ENCODE data around the gene SGIP1. TPM values are rescaled to one million over a fixed set of nuclear protein-coding genes. Genes with fewer than 3 reads are reported as not detected.

Gene SGIP1
- total RNA-seq, 1 experiment from 2014 or later, result not detected

GRCh38 chr1:66575739-66576138 is 41.8 kb downstream of the SGIP1 start:
- no peak overlapping the region for H3K4me3 ChIP-seq (ENCODE audit: low read length)
- H3K36me3 ChIP-seq (ENCODE audit: low read depth, low read length), result no peaks in the 10 kb centered on the region
- H3K9me2 ChIP-seq (replicated peaks; ENCODE audit: low read length), result no peaks in the 10 kb centered on the region
- H4K20me1 ChIP-seq (ENCODE audit: low read length), result no peaks in the 10 kb centered on the region
- H3K27me3 ChIP-seq (ENCODE audit: low read length), result peaks cover 10% of the 10 kb centered on the region; the same call in 1 of the 2 replicates
- CTCF ChIA-PET, result no interaction called here
- no peaks in the 10 kb centered on the region for H3K79me2 ChIP-seq (ENCODE audit: low read length)
- no peak overlapping the region for H2AFZ ChIP-seq (ENCODE audit: low read length)
- peaks cover 16% of the 10 kb centered on the region for H3K4me1 ChIP-seq (ENCODE audit: insufficient read depth, low read length)
- DNase-seq (no peak), ATAC-seq (no peak)
- BruUV-seq (replicated peaks), result no TSS peak
- no peak overlapping the region for H3K27ac ChIP-seq (ENCODE audit: low read length)
- intact Hi-C loops (cut with micrococcal nuclease), result no loop called here
- no peak for TF ChIP-seq CTCF (conservative IDR thresholded peaks at IDR 0.05; ENCODE audit: low read depth, low read length)
- TF ChIP-seq EZH2phosphoT487 (IDR thresholded peaks at IDR 0.05; ENCODE audit: borderline replicate concordance, low read length), result no peak
- TF ChIP-seq EZH2 (IDR thresholded peaks at IDR 0.05; ENCODE audit: low read length, unreplicated experiment), result no peak
- H3K4me2 ChIP-seq (ENCODE audit: low read length), result no peak overlapping the region
- H3F3A ChIP-seq (ENCODE audit: low read length, unreplicated experiment), result no peaks in the 10 kb centered on the region
- H3K9ac ChIP-seq (ENCODE audit: low read length), result no peak overlapping the region
- POLR2A ChIA-PET (ENCODE audit: unreplicated experiment), result no interaction called here
- H3K9me3 ChIP-seq (ENCODE audit: low read length), result no peaks in the 10 kb centered on the region

GRCh38 chr1:66576645-66577044 is 42.7 kb downstream of the SGIP1 start:
- no peaks in the 10 kb centered on the region for H3K9me2 ChIP-seq (replicated peaks; ENCODE audit: low read length)
- H3K9ac ChIP-seq (ENCODE audit: low read length), result no peak overlapping the region
- H3K4me2 ChIP-seq (ENCODE audit: low read length), result no peak overlapping the region
- intact Hi-C loops (cut with micrococcal nuclease), result no loop called here
- H3F3A ChIP-seq (ENCODE audit: low read length, unreplicated experiment), result no peaks in the 10 kb centered on the region
- BruUV-seq (replicated peaks), result no TSS peak
- ATAC-seq, result no peak
- H3K4me1 ChIP-seq (ENCODE audit: insufficient read depth, low read length), result peaks cover 7% of the 10 kb centered on the region
- no peak overlapping the region for H3K4me3 ChIP-seq (ENCODE audit: low read length)
- no peak for TF ChIP-seq EZH2 (IDR thresholded peaks at IDR 0.05; ENCODE audit: low read length, unreplicated experiment)
- no peak for TF ChIP-seq EZH2phosphoT487 (IDR thresholded peaks at IDR 0.05; ENCODE audit: borderline replicate concordance, low read length)
- TF ChIP-seq CTCF (conservative IDR thresholded peaks at IDR 0.05; ENCODE audit: low read depth, low read length), result no peak
- no peaks in the 10 kb centered on the region for H3K36me3 ChIP-seq (ENCODE audit: low read depth, low read length)
- CTCF ChIA-PET, result no interaction called here
- H4K20me1 ChIP-seq (ENCODE audit: low read length), result no peaks in the 10 kb centered on the region
- DNase-seq, result no peak
- POLR2A ChIA-PET (ENCODE audit: unreplicated experiment), result no interaction called here
- no peaks in the 10 kb centered on the region for H3K9me3 ChIP-seq (ENCODE audit: low read length)
- H3K79me2 ChIP-seq (ENCODE audit: low read length), result no peaks in the 10 kb centered on the region
- no peak overlapping the region for H2AFZ ChIP-seq (ENCODE audit: low read length)
- H3K27ac ChIP-seq (ENCODE audit: low read length), result no peak overlapping the region
- peaks cover 16% of the 10 kb centered on the region; the same call in 1 of the 2 replicates for H3K27me3 ChIP-seq (ENCODE audit: low read length)

GRCh38 chr1:66578841-66579240 is 44.9 kb downstream of the SGIP1 start:
- H4K20me1 ChIP-seq (ENCODE audit: low read length), result no peaks in the 10 kb centered on the region
- H3K27ac ChIP-seq (ENCODE audit: low read length), result no peak overlapping the region
- POLR2A ChIA-PET (ENCODE audit: unreplicated experiment), result interaction anchor here (0.7 kb wide), 1 partner anchor 152 kb away, joined by 4 read pairs; no protein-coding TSS in a partner anchor
- no peak overlapping the region for H3K4me2 ChIP-seq (ENCODE audit: low read length)
- DNase-seq (no peak), ATAC-seq (no peak)
- CTCF ChIA-PET, result no interaction called here
- H3K4me1 ChIP-seq (ENCODE audit: insufficient read depth, low read length), result no peaks in the 10 kb centered on the region
- no peaks in the 10 kb centered on the region for H3F3A ChIP-seq (ENCODE audit: low read length, unreplicated experiment)
- no TSS peak for BruUV-seq (replicated peaks)
- no peak overlapping the region for H3K9ac ChIP-seq (ENCODE audit: low read length)
- no peaks in the 10 kb centered on the region for H3K36me3 ChIP-seq (ENCODE audit: low read depth, low read length)
- TF ChIP-seq CTCF (conservative IDR thresholded peaks at IDR 0.05; ENCODE audit: low read depth, low read length) (no peak), EZH2phosphoT487 (IDR thresholded peaks at IDR 0.05; ENCODE audit: borderline replicate concordance, low read length) (no peak), EZH2 (IDR thresholded peaks at IDR 0.05; ENCODE audit: low read length, unreplicated experiment) (no peak)
- H3K4me3 ChIP-seq (ENCODE audit: low read length), result no peak overlapping the region
- intact Hi-C loops (cut with micrococcal nuclease), result no loop called here
- no peaks in the 10 kb centered on the region for H3K79me2 ChIP-seq (ENCODE audit: low read length)
- peaks cover 33% of the 10 kb centered on the region; the same call in 1 of the 2 replicates for H3K27me3 ChIP-seq (ENCODE audit: low read length)
- H3K9me2 ChIP-seq (replicated peaks; ENCODE audit: low read length), result no peaks in the 10 kb centered on the region
- H2AFZ ChIP-seq (ENCODE audit: low read length), result no peak overlapping the region
- no peaks in the 10 kb centered on the region for H3K9me3 ChIP-seq (ENCODE audit: low read length)

All from PC-3 (cell line).